ENCODE data around the gene ZNF532.

ZNF532 gene

DNA sequence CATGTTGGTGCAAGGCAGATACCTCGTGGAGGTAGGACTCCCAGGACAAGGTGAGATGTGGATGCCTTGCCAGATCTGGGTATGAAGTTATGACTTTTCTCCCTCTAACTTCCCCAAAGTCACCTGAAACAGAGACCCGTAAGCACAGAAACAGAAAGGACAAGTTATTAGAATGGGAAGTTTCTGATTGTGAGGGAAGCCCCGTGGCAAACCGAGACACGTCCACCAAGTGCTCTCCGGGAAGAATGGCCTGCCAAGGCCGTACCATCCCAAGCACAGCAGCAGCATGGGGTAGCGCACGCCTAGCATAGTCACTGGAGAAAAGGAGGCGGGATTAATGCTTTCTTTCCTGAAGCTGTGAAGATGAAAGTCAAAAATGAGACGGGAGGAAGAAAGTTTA is 110.6 kb downstream of the ZNF532 start:
- Histone ChIP-seq H3K27me3 (no peaks in the 10 kb centered on the region), H3K9me3 (no peaks in the 10 kb centered on the region), H3K36me3 (peaks cover 8% of the 10 kb centered on the region; the same call in 1 of the 2 replicates), H3K4me3 (ENCODE audit: low read depth, low read length) (no peak overlapping the region), H3K4me1 (no peaks in the 10 kb centered on the region)
- TF ChIP-seq CTCF (IDR thresholded peaks at IDR 0.05; ENCODE audit: low read depth, low read length), result no peak
- no peak for DNase-seq

DNA sequence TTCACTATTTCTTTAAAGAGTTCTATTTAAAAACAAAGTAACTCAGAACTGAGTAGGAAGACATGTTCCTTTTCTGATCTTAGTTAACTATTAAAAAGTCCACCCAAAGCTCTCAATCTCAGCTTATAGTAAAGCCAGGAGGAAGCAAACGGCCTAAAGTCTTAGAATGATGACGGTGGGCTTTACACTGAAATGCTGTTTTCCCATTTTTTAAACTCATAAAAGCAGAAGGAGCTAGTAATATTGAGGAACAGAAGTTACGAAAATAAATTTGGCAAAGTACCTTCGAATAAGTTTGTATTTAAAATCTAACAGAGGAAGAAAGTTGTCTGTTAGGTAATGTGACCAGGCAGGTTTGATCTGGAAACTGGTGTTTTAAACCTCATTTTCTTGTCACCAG is 111.1 kb downstream of the ZNF532 start:
- no peak for DNase-seq
- Histone ChIP-seq H3K27me3 (no peaks in the 10 kb centered on the region), H3K9me3 (no peaks in the 10 kb centered on the region), H3K36me3 (peaks cover 8% of the 10 kb centered on the region; the same call in 1 of the 2 replicates), H3K4me1 (no peaks in the 10 kb centered on the region), H3K4me3 (ENCODE audit: low read depth, low read length) (no peak overlapping the region)
- no peak for TF ChIP-seq CTCF (IDR thresholded peaks at IDR 0.05; ENCODE audit: low read depth, low read length)

- H3K36me3 ChIP-seq, result peaks cover 12% of the 10 kb centered on the region
- no peaks in the 10 kb centered on the region for H3K9me3 ChIP-seq
- no peak for TF ChIP-seq CTCF (IDR thresholded peaks at IDR 0.05; ENCODE audit: low read depth, low read length)
- H3K27me3 ChIP-seq, result no peaks in the 10 kb centered on the region
- H3K4me1 ChIP-seq, result no peaks in the 10 kb centered on the region
- no peak for DNase-seq
- H3K4me3 ChIP-seq (ENCODE audit: low read depth, low read length), result no peak overlapping the region
These were observed 112.5 kb downstream of the ZNF532 start for GRCh38 chr18:58977223-58977622.

DNA sequence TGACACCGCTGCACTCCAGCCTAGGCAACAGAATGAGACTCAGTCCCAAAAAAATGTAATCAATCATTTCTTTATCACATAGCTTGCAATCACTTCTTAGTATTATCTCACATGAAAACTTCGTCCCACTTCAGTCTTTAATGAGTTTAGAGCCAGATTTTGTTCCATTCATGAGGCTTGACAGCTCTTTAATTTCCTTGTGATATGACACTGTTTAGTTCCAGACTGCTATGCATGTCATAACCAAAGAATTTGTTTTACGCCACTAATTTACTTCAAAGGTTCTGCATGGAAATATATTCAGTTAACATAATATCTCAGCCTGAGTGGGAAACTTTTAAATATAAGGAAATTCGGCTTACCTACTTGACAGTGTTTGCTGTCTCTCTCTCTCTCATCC is 113.1 kb downstream of the ZNF532 start:
- no peaks in the 10 kb centered on the region for H3K4me1 ChIP-seq
- peaks cover 16% of the 10 kb centered on the region for H3K36me3 ChIP-seq
- no peaks in the 10 kb centered on the region for H3K27me3 ChIP-seq
- no peak overlapping the region for H3K4me3 ChIP-seq (ENCODE audit: low read depth, low read length)
- DNase-seq, result no peak
- TF ChIP-seq CTCF (IDR thresholded peaks at IDR 0.05; ENCODE audit: low read depth, low read length), result no peak
- no peaks in the 10 kb centered on the region for H3K9me3 ChIP-seq

GRCh38 chr18:58978916-58979315 is 114.2 kb downstream of the ZNF532 start:
- DNase-seq, result no peak
- peaks cover 16% of the 10 kb centered on the region for H3K36me3 ChIP-seq
- no peaks in the 10 kb centered on the region for H3K9me3 ChIP-seq

GRCh38 chr18:58979615-58980014 is 114.9 kb downstream of the ZNF532 start:
- no peak for TF ChIP-seq CTCF (IDR thresholded peaks at IDR 0.05; ENCODE audit: low read depth, low read length)
- H3K36me3 ChIP-seq, result peaks cover 16% of the 10 kb centered on the region

More at GRCh38 chr18:58978916-58979315, 114.2 kb downstream of the ZNF532 start:
- Histone ChIP-seq H3K4me1 (no peaks in the 10 kb centered on the region), H3K4me3 (ENCODE audit: low read depth, low read length) (no peak overlapping the region), H3K27me3 (no peaks in the 10 kb centered on the region)
- no peak for TF ChIP-seq CTCF (IDR thresholded peaks at IDR 0.05; ENCODE audit: low read depth, low read length)

More at GRCh38 chr18:58979615-58980014, 114.9 kb downstream of the ZNF532 start:
- H3K9me3 ChIP-seq, result no peaks in the 10 kb centered on the region
- H3K27me3 ChIP-seq, result no peaks in the 10 kb centered on the region
- no peaks in the 10 kb centered on the region for H3K4me1 ChIP-seq
- no peak for DNase-seq
- no peak overlapping the region for H3K4me3 ChIP-seq (ENCODE audit: low read depth, low read length)

Data from BE2C (cell line).